ENCODE results near the gene NABP1.

DNA sequence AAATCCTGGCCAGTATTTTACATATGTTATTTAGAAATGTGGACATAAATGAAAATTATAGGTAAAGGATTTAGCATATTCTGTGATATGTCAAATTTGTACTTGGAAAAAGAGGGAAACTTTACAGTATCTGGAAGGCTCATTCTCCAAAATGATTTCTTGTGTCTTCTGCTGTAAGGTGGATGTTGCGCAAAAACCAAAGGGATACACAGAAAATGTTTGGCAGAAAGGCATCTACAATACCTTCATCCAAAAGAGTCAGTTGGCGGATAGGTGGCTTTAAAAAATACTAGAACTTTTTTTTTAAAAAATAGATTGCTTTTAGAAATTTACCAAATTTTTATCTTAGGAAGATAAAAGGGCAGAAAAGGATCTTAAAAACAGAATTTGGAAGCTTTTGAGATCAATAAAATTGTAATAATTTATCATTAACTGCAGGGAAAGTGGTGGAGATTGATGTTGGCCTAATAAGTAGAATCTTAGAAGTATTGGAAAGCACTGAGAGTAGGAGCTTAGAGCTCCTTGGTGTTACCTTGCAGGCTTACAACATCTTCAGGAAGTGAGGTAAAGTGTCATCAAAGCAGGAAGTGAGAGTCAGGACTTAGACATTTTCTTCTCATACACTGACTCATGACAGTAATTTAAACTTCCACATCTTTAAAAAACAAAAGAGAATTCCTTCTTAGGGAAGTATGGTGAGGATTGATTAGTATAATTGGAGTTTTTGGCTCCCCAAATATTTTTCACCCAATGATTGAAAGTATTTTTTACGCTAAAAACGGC, 2.1 kb downstream of the NABP1 start:
- TF ChIP-seq CTCF (IDR thresholded peaks at IDR 0.05): no peak
- no peak for TF ChIP-seq ZFX (IDR thresholded peaks at IDR 0.05; ENCODE audit: borderline replicate concordance)
